ENCODE data around the gene NSMCE4A. TPM values are rescaled to one million over a fixed set of nuclear protein-coding genes. Genes with fewer than 3 reads are reported as not detected.
"Not testable (repeated sequence)": the region's sequence is repeated elsewhere in the genome, so short reads cannot be mapped to it uniquely, and the experiment has no call there.

NSMCE4A gene
- total and polyA plus RNA-seq, 11 donors: 19.8 to 33.6 (median 25.8) TPM

GRCh38 chr10:121941532-121941931, 33.5 kb downstream of the NSMCE4A start:
- Histone ChIP-seq H3K4me3 (no peak overlapping the region), H3K4me1 (peaks cover 0 to 14% (median 7%) of the 10 kb centered on the region in 12 donors), H3K27ac (no peak overlapping the region), H3K9me3 (no peaks in the 10 kb centered on the region), H3K36me3 (no peaks in the 10 kb centered on the region), H3K27me3 (no peaks in the 10 kb centered on the region)
- TF ChIP-seq POLR2A (IDR thresholded peaks at IDR 0.05): no peak
- TF ChIP-seq CTCF (IDR thresholded peaks at IDR 0.05): no peak
- intact Hi-C loops (cut with DNase I): no loop called here
- 79 to 98% (median 93%) methylated on average over 3 of the region's 3 CpGs for WGBS, 4 donors
- ATAC-seq (no peak), DNase-seq (no peak)

- intact Hi-C loops (cut with DNase I): no loop called here
- Histone ChIP-seq H3K36me3 (peaks cover 0 to 3% (median 0%) of the 10 kb centered on the region in 9 donors), H3K9me3 (no peaks in the 10 kb centered on the region), H3K27ac (no peak overlapping the region), H3K4me1 (no peaks in the 10 kb centered on the region), H3K27me3 (no peaks in the 10 kb centered on the region), H3K4me3 (no peak overlapping the region)
- no peak for DNase-seq
- TF ChIP-seq CTCF (IDR thresholded peaks at IDR 0.05) (no peak), POLR2A (IDR thresholded peaks at IDR 0.05) (no peak)
- no peak for ATAC-seq
- 95 to 100% (median 98%) methylated on average over 2 of the region's 2 CpGs for WGBS, 4 donors
Measured at GRCh38 chr10:121936295-121936694, 38.7 kb downstream of the NSMCE4A start.

GRCh38 chr10:121935702-121936101, 39.3 kb downstream of the NSMCE4A start:
- peaks cover 0 to 3% (median 0%) of the 10 kb centered on the region in 9 donors for H3K36me3 ChIP-seq
- intact Hi-C loops (cut with DNase I): no loop called here
- no peak for ATAC-seq
- TF ChIP-seq POLR2A (IDR thresholded peaks at IDR 0.05) (no peak), CTCF (IDR thresholded peaks at IDR 0.05) (no peak)
- no peak overlapping the region for H3K4me3 ChIP-seq
- no peak overlapping the region for H3K27ac ChIP-seq
- WGBS, 4 donors: 59 to 68% (median 61%) methylated on average over 7 of the region's 7 CpGs
- H3K27me3 ChIP-seq: no peaks in the 10 kb centered on the region
- no peak for DNase-seq
- H3K9me3 ChIP-seq: no peaks in the 10 kb centered on the region
- H3K4me1 ChIP-seq: no peaks in the 10 kb centered on the region

- H3K9me3 ChIP-seq, H3K36me3 ChIP-seq, DNase-seq, H3K4me3 ChIP-seq, ATAC-seq, H3K27ac ChIP-seq, H3K27me3 ChIP-seq: not testable (repeated sequence)
- WGBS, 4 donors: 71 to 76% (median 74%) methylated on average over 11 of the region's 11 CpGs
- intact Hi-C loops (cut with DNase I): loop anchor here in 2 of 10 donors (5.0 kb wide), 1 partner anchor 42 kb away; no protein-coding TSS in a partner anchor
- peaks cover 0 to 34% (median 17%) of the 10 kb centered on the region in 12 donors for H3K4me1 ChIP-seq
Measured at GRCh38 chr10:121930268-121931085, 44.5 kb downstream of the NSMCE4A start.

GRCh38 chr10:121929585-121930267, 45.3 kb downstream of the NSMCE4A start:
- not testable (repeated sequence) for DNase-seq, H3K9me3 ChIP-seq, H3K4me3 ChIP-seq, ATAC-seq, H3K27me3 ChIP-seq, H3K36me3 ChIP-seq, H3K27ac ChIP-seq
- intact Hi-C loops (cut with DNase I): loop anchor here in 9 of 10 donors (2.0 to 10.0 kb wide), 7 partner anchors 43 to 183 kb away; partner anchors contain the start of gene NSMCE4A (in 2 of the 9)
- WGBS, 4 donors: 86 to 91% (median 88%) methylated on average over 14 of the region's 14 CpGs
- H3K4me1 ChIP-seq: peaks cover 0 to 41% (median 17%) of the 10 kb centered on the region in 12 donors

Data from heart left ventricle (tissue), 16 donors.